Vagina (tissue), 2 donors: Measurements from ENCODE around the gene ZMAT5.

Experiments used
- CTCF ChIP-seq, 3 experiments: fragments of 450-650 bp in 2 of 3; fragments of 200-600 bp in 1 of 3; sonication (generic) in 1 of 3; IDR thresholded peaks; one replicate each; pipeline ENCODE4 v1.5.1; 2017 to 2019; ENCODE audit warnings: antibody characterized with exemption in 3 of 3, mild to moderate bottlenecking in 2 of 3, moderate library complexity in 2 of 3
- POLR2A ChIP-seq, 2 donors: fragments of 450-650 bp; IDR thresholded peaks; one replicate each; pipeline ENCODE4 v1.6.1; 2017; ENCODE audit warnings: antibody characterized with exemption in 2 of 2, mild to moderate bottlenecking in 2 of 2, moderate library complexity in 2 of 2
- POLR2AphosphoS5 ChIP-seq, 2 donors: sonication (generic); formaldehyde crosslinking; IDR thresholded peaks; one replicate each; pipeline ENCODE4 v1.9.0; 2017; ENCODE audit warnings: antibody characterized with exemption in 2 of 2, mild to moderate bottlenecking in 2 of 2, low read depth in 1 of 2; ENCODE audit not compliant: insufficient read depth in 1 of 2

- no peak for TF ChIP-seq POLR2AphosphoS5 (IDR thresholded peaks at IDR 0.05; ENCODE audit: insufficient read depth in 1 of 2, low read depth in 1 of 2)
- no peak for TF ChIP-seq CTCF (IDR thresholded peaks at IDR 0.05)
- TF ChIP-seq POLR2A (IDR thresholded peaks at IDR 0.05): no peak
These were observed 38.2 kb upstream of the ZMAT5 start for GRCh38 chr22:29804985-29805384.
